NCI-H2081 (cell line): Measurements from ENCODE around the gene LAMA3.
A peak's percentile ranks its signal among the peaks of the same experiment; 100 is the strongest.
"Not testable (repeated sequence)": the region's sequence is repeated elsewhere in the genome, so short reads cannot be mapped to it uniquely, and the experiment has no call there.

Experiments used
- DNase-seq, 2 experiments: peaks; one replicate each; lab custom pipeline; 2025; lab: John Stamatoyannopoulos, UW

LAMA3 gene

GRCh38 chr18:23706971-23707640 lies 17.9 kb downstream of the LAMA3 start:
- no peak for DNase-seq

- no peak for DNase-seq
These were observed 20.8 kb downstream of the LAMA3 start for GRCh38 chr18:23710068-23710527.

GRCh38 chr18:23710946-23711345 lies 21.7 kb downstream of the LAMA3 start:
- no peak for DNase-seq

GRCh38 chr18:23711426-23711825 lies 22.2 kb downstream of the LAMA3 start:
- DNase-seq, result no peak

GRCh38 chr18:23712445-23712844 lies 23.2 kb downstream of the LAMA3 start:
- DNase-seq, result no peak

- no peak for DNase-seq
These were observed 25.3 kb downstream of the LAMA3 start for GRCh38 chr18:23714576-23714975.

GRCh38 chr18:23716079-23716478 lies 26.8 kb downstream of the LAMA3 start:
- not testable (repeated sequence) for DNase-seq

GRCh38 chr18:23716516-23716915 lies 27.3 kb downstream of the LAMA3 start:
- no peak for DNase-seq

- no peak for DNase-seq
These were observed 27.7 kb downstream of the LAMA3 start for GRCh38 chr18:23716966-23717365.

GRCh38 chr18:23718243-23718720 lies 29.0 kb downstream of the LAMA3 start:
- DNase-seq, result no peak

GRCh38 chr18:23718731-23719130 lies 29.5 kb downstream of the LAMA3 start:
- no peak for DNase-seq

- no peak for DNase-seq
These were observed 30.5 kb downstream of the LAMA3 start for GRCh38 chr18:23719634-23720201.

GRCh38 chr18:23721696-23722480 lies 32.6 kb downstream of the LAMA3 start:
- no peak for DNase-seq

- no peak for DNase-seq
These were observed 33.4 kb downstream of the LAMA3 start for GRCh38 chr18:23722646-23723045.

- DNase-seq, result no peak
These were observed 33.9 kb downstream of the LAMA3 start for GRCh38 chr18:23723121-23723520.

GRCh38 chr18:23724681-23725080 lies 35.4 kb downstream of the LAMA3 start:
- no peak for DNase-seq

- no peak for DNase-seq
These were observed 36.1 kb downstream of the LAMA3 start for GRCh38 chr18:23725351-23725750.

- DNase-seq, result no peak
These were observed 36.8 kb downstream of the LAMA3 start for GRCh38 chr18:23725827-23726661.

- DNase-seq, result no peak
These were observed 38.6 kb downstream of the LAMA3 start for GRCh38 chr18:23727707-23728493.

GRCh38 chr18:23730857-23731256 lies 41.6 kb downstream of the LAMA3 start:
- DNase-seq, result peak in 1 of 2 experiments; percentile 12

GRCh38 chr18:23731861-23732260 lies 42.6 kb downstream of the LAMA3 start:
- DNase-seq, result no peak
